Lower leg skin (tissue), 3 donors: ENCODE data around the gene PLPPR5.

Experiments
- POLR2A ChIP-seq, 2 donors: fragments of 450-650 bp; IDR thresholded peaks; one replicate each; pipeline ENCODE4 v1.6.1; 2016 to 2017; ENCODE audit warnings: antibody characterized with exemption in 2 of 2, mild to moderate bottlenecking in 1 of 2, moderate library complexity in 1 of 2
- TF ChIP-seq, protein P1 (sequence below), 3 donors: fragments of 450-650 bp; IDR thresholded peaks; one replicate each; pipeline ENCODE4 v1.5.1; 2016; ENCODE audit warnings: antibody characterized with exemption in 3 of 3, mild to moderate bottlenecking in 3 of 3, moderate library complexity in 2 of 3

DNA sequence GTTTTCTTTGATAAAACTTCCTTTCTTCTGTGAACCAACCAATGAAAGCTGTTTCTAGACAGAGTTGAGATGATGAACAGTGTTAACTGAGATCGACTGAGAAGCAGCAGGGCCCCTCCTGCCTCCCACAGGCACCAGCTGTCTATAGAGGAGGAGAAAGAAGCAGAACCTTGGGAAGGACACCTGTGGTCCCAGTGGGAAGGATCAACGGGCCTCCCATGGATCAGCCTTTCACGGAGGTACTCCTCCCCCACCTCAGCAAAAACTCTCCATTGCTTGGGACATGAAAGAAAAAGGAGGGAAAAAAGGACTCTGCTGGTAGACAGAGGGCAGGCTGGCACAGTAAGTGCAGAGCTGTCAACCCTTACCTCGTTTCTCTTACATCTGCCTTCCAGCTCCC lies 40.5 kb downstream of the PLPPR5 start:
- TF ChIP-seq, protein P1, sequence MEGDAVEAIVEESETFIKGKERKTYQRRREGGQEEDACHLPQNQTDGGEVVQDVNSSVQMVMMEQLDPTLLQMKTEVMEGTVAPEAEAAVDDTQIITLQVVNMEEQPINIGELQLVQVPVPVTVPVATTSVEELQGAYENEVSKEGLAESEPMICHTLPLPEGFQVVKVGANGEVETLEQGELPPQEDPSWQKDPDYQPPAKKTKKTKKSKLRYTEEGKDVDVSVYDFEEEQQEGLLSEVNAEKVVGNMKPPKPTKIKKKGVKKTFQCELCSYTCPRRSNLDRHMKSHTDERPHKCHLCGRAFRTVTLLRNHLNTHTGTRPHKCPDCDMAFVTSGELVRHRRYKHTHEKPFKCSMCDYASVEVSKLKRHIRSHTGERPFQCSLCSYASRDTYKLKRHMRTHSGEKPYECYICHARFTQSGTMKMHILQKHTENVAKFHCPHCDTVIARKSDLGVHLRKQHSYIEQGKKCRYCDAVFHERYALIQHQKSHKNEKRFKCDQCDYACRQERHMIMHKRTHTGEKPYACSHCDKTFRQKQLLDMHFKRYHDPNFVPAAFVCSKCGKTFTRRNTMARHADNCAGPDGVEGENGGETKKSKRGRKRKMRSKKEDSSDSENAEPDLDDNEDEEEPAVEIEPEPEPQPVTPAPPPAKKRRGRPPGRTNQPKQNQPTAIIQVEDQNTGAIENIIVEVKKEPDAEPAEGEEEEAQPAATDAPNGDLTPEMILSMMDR (IDR thresholded peaks at IDR 0.05), result no peak
- no peak for TF ChIP-seq POLR2A (IDR thresholded peaks at IDR 0.05)
